Ectodermal cell (in vitro differentiated cells): ENCODE data around the gene GBX1.

ENCODE experiments used
- H3K27ac ChIP-seq: 2 replicates; pipeline ENCODE4 v1.7.0; 2013; ENCODE audit warnings: mild to moderate bottlenecking, low read depth, low read length; ENCODE audit not compliant: insufficient read depth, poor library complexity, severe bottlenecking
- H3K27me3 ChIP-seq: 2 replicates; pipeline ENCODE4 v1.7.0; 2013; ENCODE audit warnings: mild to moderate bottlenecking, low read length; ENCODE audit not compliant: insufficient read depth, control insufficient read depth, poor library complexity, severe bottlenecking
- H3K36me3 ChIP-seq: one replicate; pipeline ENCODE4 v1.7.0; 2013; ENCODE audit warnings: low read length; ENCODE audit not compliant: control insufficient read depth, insufficient read depth
- H3K4me1 ChIP-seq: one replicate; pipeline ENCODE4 v1.7.0; 2013; ENCODE audit warnings: low read length; ENCODE audit not compliant: control insufficient read depth, insufficient read depth
- H3K4me3 ChIP-seq: 2 replicates; pipeline ENCODE4 v1.7.0; 2013; ENCODE audit warnings: low read depth, low read length, control low read depth; ENCODE audit not compliant: insufficient read depth
- H3K9me3 ChIP-seq: 2 replicates; pipeline ENCODE4 v1.7.0; 2013; ENCODE audit warnings: mild to moderate bottlenecking, low read length, moderate library complexity; ENCODE audit not compliant: control insufficient read depth
- WGBS, 2 experiments: methylation state at CpG; one replicate each; pipeline ENCODE4 v1.1.7; 2013; ENCODE audit warnings: missing lambda C conversion rate in 2 of 2; 5-methylcytosine and 5-hydroxymethylcytosine counted together

GBX1 gene

DNA sequence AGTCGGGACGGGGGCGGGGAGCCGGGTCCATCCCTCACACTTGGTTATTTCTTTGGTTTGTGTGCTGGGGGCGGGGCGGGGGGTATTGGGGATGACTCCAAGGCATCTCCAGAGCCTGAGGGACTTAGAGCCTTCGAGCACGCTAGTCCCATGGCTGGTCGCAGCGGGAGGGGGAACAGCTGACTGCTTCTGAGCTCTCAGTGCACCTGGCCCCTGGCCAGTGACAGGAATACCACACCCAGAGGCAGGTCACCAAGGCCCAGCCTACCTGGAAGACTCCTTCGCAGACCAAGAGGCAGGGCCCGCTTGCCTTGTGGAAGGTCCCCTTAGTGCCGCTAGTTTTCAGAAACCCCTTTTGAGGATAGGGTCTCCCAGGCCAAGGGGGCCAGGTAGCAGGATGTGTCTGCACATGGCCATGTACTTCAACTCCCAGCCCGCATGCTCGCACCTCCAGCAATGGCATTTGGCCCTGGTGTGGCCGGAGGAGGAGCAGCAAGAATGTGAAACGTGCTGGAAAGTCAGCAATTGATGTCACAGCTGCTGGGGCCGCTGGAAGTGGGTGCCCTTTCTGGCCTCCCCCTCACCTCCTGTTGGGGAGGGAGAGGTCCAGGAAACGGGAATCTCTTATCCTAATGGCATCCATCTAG, 40.9 kb downstream of the GBX1 start:
- 41% methylated on average over 19 of the region's 19 CpGs for WGBS, 2 experiments
- peaks cover 5% of the 10 kb centered on the region for H3K36me3 ChIP-seq
- peak overlapping the region; percentile 43 for H3K4me3 ChIP-seq
- H3K4me1 ChIP-seq = peaks cover 19% of the 10 kb centered on the region
- no peak overlapping the region for H3K27ac ChIP-seq
- H3K27me3 ChIP-seq = no peaks in the 10 kb centered on the region
- no peaks in the 10 kb centered on the region for H3K9me3 ChIP-seq

DNA sequence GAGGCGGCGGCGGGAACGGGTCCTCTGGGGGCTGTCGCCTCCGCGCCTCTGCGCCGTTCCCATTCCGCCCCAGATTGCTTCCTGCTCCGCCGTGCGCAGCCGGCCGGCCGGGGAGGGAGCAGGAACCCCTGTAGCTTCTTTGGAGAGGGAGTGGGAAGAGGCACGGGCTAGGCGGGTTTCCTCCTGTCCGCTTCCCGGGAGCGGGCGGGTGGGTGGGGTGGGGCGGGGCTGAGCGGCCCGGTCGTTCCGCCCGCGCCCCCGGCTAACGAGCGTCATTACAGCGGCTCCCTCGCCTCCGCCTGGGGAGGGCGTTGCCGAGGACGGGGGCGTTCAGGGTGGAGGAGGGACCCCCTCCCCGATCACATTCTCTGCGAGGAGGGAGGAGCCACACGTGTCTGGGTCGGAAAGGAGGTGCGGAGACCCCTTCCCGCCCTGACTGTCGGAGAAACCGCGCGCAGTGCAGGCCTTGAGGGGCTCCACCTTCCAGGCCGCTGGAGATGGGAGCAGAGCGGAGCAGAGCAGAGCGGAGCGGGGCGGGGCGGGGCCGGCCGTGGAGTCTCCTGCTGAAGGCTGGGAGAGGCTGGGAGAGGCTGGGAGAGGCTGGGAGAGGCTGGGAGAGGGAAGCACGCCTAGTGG, 41.5 kb downstream of the GBX1 start:
- H3K9me3 ChIP-seq = no peaks in the 10 kb centered on the region
- H3K4me3 ChIP-seq = peak overlapping the region; percentile 43
- peaks cover 19% of the 10 kb centered on the region for H3K4me1 ChIP-seq
- 0 to 1% methylated on average over 58 of the region's 58 CpGs for WGBS, 2 experiments
- H3K36me3 ChIP-seq = peaks cover 5% of the 10 kb centered on the region
- no peaks in the 10 kb centered on the region for H3K27me3 ChIP-seq
- H3K27ac ChIP-seq = peak overlapping the region; percentile 18

DNA sequence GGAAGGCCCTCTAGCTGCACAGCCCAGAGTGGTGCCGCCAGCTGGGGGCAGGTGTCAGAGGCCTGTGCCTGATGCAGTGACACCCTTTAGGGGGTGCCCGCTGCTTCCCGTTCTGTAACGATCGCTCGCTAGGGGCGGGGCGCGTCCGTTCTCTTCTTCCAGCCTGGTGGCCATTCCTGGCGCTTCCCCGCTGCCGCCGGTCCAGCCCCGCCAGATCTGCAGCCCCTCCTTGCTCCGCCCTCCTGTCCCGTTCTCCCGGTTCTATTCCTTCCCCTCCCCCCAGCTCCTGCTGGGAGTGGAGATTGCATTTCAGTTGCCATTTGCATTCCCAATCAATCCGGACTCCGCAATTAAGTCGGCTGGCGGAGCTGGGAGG, 42.0 kb downstream of the GBX1 start:
- Histone ChIP-seq H3K27ac (peak overlapping the region; percentile 18), H3K4me3 (peak overlapping the region; percentile 43)
- WGBS, 2 experiments = 1% methylated on average over 22 of the region's 22 CpGs

DNA sequence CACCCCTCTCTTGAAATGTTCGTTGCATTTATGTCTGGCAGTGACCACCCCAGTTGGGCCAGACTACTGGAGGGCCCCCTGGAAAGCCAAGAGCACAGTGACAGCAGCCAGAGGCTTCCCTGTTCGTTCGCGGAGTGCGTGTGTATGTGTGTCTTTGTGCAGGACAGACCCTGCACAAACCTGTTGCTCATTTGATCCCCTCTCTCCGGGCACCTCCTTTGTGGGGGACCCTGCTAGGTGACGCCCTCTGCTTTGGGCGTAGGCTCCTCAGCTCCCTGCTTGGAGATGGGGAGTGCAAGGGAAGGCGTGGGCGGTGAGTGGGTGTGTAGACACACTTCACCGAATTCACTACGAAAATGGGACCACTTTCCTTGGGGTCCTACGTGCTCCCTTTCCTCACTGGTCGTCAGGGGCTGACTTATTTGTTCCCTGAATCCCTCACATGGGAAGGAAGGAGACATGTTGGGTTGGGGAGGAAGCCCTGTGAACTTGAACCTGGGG, 42.5 kb downstream of the GBX1 start:
- Histone ChIP-seq H3K27ac (no peak overlapping the region), H3K4me1 (peaks cover 19% of the 10 kb centered on the region), H3K27me3 (no peaks in the 10 kb centered on the region), H3K4me3 (no peak overlapping the region), H3K36me3 (peaks cover 9% of the 10 kb centered on the region), H3K9me3 (no peaks in the 10 kb centered on the region)
- 79 to 82% methylated on average over 14 of the region's 14 CpGs for WGBS, 2 experiments

More for the DNA sequence above, 42.0 kb downstream of the GBX1 start:
- Histone ChIP-seq H3K36me3 (peaks cover 5% of the 10 kb centered on the region), H3K27me3 (no peaks in the 10 kb centered on the region), H3K4me1 (peaks cover 19% of the 10 kb centered on the region), H3K9me3 (no peaks in the 10 kb centered on the region)

DNA sequence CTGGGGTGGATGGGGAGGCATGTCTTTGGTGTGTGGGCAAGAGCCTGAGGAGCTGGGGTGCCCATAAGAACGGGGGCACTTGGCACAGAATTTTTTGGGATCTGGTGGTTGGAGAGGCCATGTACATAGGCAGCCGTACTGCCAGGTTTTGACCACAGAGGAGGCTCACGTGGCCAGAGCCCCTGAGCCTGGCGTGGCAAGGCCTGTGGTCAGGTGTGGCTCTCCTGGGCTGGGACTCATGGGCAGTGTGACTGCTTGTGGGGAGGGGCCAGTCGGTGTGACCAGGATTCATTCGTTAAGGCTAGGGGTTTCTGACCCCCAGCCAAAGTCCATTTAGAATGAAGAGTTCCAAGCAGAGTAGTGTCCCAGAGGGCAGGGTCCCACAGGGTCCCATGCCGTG, 43.0 kb downstream of the GBX1 start:
- no peak overlapping the region for H3K4me3 ChIP-seq
- no peaks in the 10 kb centered on the region for H3K9me3 ChIP-seq
- no peak overlapping the region for H3K27ac ChIP-seq
- no peaks in the 10 kb centered on the region for H3K27me3 ChIP-seq
- whole genome bisulfite sequencing, 2 experiments = 87 to 88% methylated on average over 7 of the region's 7 CpGs
- H3K4me1 ChIP-seq = peaks cover 19% of the 10 kb centered on the region
- H3K36me3 ChIP-seq = peaks cover 14% of the 10 kb centered on the region

DNA sequence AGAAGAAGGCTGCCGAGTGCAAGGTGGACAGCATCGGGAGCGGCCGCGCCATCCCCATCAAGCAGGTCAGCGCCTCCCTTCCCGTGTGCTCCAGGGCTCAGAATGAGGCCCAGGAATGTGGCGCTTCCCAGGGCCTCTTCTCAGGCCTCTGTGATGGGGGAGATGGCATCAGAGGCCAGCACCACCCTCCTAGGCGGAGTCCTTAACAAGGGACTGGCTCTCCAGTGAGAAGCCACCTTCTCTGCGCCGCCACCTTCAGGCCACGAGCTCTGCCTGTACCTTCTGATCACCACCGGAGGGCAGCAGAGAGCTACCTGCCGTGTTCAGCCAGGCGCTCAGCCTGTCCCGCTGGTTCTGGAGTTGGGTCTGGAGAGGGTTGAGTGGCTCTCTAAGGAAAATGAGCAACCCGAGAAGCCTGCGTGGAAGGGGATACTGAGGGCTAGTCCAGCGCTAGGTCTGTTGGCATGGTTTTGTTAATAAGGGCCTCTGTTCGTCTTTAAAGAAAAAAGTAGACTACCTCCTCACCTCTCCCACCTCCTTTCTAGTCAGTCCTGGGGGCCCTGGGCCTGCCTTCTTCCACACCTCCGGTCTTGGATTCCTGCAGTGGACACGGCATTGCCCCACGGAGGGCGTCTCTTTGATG, 43.6 kb downstream of the GBX1 start:
- Histone ChIP-seq H3K36me3 (peaks cover 14% of the 10 kb centered on the region), H3K4me3 (no peak overlapping the region), H3K27me3 (no peaks in the 10 kb centered on the region), H3K4me1 (peaks cover 19% of the 10 kb centered on the region), H3K27ac (no peak overlapping the region), H3K9me3 (no peaks in the 10 kb centered on the region)
- WGBS, 2 experiments = 38 to 42% methylated on average over 24 of the region's 24 CpGs

DNA sequence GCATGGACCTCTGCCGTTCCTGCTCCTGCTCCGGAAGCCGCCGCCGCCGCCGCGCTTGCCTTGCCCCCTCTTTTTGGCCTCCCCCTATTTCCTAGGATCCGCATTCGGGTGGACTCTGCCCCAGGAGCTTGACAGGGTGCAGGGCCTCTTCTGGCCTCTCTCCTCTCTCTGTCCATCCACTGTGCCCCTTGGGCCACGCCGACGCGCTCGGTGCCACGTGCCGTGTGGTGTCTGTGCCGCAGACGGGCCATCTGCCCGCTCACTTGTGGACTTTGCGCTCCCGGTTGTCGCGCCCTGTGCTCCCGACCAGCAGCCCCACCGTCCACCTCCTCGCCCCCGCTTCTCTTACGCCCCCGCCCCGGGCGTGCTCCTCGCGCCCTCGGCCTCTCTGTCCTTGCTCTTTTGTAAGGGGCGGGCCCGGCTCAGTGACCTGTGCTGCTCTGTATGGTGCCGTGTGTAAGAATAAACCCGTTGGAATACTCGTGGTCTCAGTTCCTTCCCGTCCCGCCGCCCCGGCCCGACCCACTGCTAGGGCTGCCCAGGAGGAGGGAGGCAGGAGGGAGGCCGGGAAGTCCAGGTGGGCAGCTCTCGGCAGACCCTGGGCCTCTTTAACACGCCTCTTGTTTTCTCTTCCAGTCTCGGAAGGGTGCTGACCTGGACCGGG, 44.2 kb downstream of the GBX1 start:
- 92 to 94% methylated on average over 50 of the region's 50 CpGs for WGBS, 2 experiments
- peaks cover 19% of the 10 kb centered on the region for H3K4me1 ChIP-seq
- peaks cover 17% of the 10 kb centered on the region for H3K36me3 ChIP-seq
- H3K27me3 ChIP-seq = no peaks in the 10 kb centered on the region
- H3K4me3 ChIP-seq = no peak overlapping the region
- no peaks in the 10 kb centered on the region for H3K9me3 ChIP-seq
- no peak overlapping the region for H3K27ac ChIP-seq

DNA sequence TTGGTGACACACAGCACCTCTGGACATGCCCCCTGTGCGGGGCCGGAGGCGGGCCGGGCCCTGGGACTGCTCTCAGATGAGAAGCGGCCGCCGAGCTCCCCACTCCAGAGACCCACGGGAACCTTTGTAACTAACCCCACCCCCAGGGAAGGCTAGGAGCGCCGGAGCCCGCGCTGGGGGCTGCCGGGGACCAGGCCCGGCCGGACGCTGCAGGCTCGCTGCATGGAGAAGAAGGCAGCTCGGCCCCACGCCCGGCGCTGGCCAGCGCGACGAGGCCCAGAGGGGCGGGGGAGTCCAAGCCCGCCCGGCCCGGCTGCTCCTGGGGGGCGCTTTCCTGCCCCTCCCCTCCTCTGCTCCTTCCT, 44.7 kb downstream of the GBX1 start:
- no peak overlapping the region for H3K27ac ChIP-seq
- H3K36me3 ChIP-seq = peaks cover 23% of the 10 kb centered on the region
- H3K4me1 ChIP-seq = peaks cover 19% of the 10 kb centered on the region
- no peak overlapping the region for H3K4me3 ChIP-seq
- H3K27me3 ChIP-seq = no peaks in the 10 kb centered on the region
- no peaks in the 10 kb centered on the region for H3K9me3 ChIP-seq
- WGBS, 2 experiments = 90 to 91% methylated on average over 29 of the region's 29 CpGs

DNA sequence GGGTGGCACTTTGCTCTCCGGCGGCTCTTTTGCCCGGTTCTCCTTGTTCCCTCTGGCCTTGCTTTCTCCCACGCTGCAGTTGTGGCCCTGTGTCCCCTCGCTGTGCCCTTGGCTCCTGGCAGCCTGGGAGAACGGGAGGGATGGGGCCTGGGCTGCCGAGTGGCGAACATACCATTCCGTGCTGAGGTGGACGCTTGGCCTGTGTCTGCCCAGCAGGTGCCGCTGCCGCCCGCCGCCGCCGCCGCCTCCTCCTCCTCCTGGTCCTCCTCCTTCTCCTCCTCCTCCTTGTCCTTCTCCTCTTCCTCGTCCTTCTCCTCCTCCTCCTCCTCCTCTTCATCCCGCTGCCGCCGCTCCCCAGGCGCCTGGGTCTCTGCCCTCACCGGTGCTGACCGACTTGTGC, 45.2 kb downstream of the GBX1 start:
- peaks cover 23% of the 10 kb centered on the region for H3K36me3 ChIP-seq
- H3K4me3 ChIP-seq = no peak overlapping the region
- 68 to 72% methylated on average over 24 of the region's 24 CpGs for WGBS, 2 experiments
- H3K4me1 ChIP-seq = peaks cover 18% of the 10 kb centered on the region
- H3K9me3 ChIP-seq = no peaks in the 10 kb centered on the region
- H3K27me3 ChIP-seq = no peaks in the 10 kb centered on the region
- H3K27ac ChIP-seq = no peak overlapping the region
